GM18519 (cell line): Measurements from ENCODE around the gene ANTXRL.
"Not testable (repeated sequence)": the region's sequence is repeated elsewhere in the genome, so short reads cannot be mapped to it uniquely, and the experiment has no call there.

Experiments
- ATAC-seq: cut with Tn5 transposase; IDR thresholded peaks from one replicate; pipeline ENCODE4 v1.9.1; 2021; ENCODE audit warnings: mild to moderate bottlenecking, moderate library complexity; ENCODE audit not compliant: unreplicated experiment, low FRiP score

The ANTXRL gene

DNA sequence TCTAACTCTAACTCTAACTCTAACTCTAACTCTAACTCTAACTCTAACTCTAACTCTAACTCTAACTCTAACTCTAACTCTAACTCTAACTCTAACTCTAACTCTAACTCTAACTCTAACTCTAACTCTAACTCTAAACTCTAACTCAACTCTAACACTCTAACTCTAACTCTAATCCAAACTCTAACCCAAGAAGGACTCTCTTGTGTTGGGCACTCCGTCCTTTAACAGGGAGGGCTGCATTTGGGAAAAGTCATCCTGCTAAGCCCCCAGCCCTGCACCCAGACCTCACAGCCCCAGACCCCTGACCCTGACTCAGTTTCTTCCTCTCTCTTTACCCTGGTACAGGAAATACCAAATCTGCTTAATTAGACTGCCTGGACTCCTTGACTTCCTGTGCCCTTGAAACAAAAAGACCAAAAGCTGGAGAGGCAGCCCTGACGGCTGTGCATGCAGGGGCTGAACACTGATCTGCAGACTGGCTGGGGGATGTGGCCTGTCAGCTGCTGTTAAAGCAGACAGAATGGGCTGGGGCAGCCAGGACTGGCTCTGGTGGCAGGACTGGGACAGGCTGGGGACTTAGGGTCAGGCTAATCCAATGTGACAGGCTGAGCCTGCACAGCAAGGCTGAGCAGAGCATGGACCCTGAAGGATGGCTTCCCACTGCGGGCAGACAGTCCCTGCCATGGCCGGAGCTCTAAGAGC lies 14.8 kb upstream of the ANTXRL start:
- ATAC-seq, result not testable (repeated sequence)

DNA sequence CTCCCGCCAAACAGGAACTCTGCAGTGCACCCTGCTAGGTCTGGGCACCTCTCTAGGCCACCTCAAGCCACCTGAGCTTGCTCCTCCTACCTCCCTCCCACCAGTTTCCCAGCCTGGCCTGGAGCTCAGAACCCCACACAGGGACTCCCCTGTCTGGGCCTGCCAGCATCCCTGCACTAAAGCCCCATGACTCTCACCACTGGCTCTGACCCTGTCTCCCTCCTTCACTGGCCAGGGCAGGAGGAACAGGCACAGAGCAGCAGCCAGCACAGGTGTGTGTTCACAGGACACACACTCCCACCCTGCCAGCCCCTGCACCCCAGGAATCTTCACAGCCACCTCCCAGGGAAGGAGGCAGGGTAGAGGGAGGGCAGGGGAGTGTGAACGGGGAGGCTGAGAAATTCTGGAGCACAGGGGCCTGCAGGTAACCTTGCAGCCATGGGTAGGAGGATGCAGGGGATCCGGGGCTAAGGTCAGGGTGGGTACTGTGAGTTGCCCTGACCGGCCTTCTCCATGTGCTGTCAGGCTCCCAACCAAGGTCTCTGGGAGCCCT lies 13.9 kb upstream of the ANTXRL start:
- no peak for ATAC-seq

DNA sequence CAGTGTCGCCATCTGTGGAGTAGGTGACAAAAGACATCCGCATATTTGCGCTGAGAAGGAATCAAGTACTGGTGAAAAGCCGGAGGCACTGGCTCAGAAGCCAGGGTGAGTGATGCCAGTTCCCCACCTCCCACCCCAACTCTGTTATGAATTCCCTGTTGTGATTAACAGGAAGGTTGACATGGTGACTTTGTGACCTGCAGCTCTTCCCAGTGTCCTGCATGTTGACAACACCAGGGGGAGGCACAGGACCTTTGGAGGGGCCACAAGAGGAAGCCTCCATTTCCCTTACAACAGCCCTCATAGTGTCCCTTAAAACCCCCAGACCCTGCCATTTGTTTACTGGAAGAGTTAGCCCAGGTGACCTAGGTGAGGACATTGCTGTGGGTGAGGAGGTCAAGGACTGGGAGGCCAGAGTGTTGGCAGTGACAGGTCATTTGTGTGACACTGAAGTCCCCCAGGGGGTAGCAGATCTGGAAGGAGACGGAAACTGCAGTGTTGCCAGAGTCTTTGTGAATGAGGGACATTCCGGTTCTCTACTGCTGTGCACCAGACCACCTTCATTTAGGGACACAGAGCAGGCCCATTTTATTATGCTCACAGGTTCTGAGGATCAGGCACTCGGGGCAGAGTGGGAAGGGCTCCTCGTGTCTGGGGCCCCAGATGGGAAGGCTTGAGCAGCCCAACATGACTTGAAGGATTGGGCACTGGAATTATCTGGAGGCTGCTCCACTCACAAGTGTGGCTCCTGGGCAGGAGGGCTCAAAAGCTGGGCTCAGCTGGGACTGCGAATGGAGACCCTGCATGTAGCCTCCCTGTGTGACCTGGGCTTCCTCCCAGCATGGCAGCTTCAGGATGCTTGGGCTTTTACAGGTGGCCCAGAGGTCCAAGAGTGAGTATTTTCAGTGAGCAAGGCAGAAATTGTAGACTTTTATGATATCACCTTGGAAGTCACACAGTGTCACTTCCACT lies 13.0 kb upstream of the ANTXRL start:
- ATAC-seq, result no peak

DNA sequence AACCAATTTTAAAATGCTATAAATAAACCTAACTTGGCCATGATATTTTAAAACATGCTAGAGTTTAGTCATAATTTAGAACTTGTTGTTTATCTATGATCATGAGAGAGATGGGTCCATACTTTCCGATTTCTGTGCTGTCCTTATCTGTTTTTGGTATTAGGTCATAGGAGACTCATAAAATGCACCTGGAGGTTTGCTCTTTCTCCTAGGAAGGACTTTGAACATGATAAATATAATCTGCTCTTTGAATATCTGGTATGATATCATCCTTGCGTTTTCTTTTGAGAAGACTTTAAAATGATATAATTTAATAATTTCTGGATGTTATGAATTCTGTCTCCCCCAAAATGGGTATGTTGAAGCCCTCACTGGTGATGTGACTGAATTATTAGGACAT lies 9.0 kb upstream of the ANTXRL start:
- no peak for ATAC-seq

DNA sequence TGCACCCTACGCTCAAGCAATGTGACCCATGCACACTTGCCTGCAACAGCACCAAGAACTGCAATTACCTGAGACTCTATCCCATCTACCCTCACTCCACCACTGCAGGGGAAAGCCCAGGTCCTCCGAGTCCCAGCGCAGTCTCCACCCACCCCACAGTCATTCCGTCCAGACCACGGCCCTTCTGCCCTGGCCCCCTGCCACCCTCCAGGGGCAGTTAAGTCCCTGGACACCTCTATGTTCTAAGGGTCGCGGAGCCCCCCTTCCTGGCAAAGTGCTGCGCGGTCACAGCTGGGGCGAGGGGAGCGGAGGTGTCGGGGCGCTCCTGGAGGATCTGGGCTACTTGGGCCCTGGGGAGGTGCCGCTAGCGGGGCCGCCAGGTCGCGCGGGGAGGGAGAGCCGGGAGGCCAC lies 4.4 kb upstream of the ANTXRL start:
- ATAC-seq, result not testable (repeated sequence)

DNA sequence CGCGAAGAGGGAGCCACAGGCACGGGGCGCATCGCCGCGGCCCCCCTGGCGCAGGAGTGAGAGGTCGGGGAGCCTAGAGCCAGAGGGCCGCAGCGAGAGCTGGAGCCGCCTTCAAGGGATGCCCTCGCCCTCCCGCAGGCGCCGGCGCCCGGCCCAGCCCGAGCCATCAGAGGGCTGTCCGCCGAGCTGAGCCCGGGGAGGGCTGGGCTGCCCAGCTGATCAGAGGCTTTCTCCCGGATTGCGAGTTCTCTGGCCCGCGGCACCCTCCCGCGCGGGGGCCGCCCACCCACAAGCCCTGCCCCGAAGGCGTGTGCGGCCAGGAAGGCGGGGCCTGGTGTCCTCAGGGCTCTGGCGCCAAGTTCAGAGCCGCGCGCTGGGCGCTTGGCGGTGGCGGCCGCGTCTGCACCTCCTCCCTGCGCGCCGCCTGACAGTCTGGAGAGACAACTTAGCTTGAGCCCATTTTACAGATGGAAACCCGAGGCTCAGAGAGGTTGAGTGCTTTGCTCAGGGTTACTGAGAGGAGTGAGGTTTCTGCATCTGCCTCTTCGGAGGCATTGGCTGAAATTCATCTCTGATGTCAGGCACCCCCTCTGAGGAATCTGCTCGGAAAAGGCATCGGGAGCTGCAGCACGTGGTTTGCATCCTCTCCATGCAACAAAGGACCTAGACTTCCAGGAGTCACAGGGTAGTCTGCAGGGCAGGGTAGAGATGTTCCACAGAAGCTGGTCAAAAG lies 3.8 kb upstream of the ANTXRL start:
- ATAC-seq, result no peak

DNA sequence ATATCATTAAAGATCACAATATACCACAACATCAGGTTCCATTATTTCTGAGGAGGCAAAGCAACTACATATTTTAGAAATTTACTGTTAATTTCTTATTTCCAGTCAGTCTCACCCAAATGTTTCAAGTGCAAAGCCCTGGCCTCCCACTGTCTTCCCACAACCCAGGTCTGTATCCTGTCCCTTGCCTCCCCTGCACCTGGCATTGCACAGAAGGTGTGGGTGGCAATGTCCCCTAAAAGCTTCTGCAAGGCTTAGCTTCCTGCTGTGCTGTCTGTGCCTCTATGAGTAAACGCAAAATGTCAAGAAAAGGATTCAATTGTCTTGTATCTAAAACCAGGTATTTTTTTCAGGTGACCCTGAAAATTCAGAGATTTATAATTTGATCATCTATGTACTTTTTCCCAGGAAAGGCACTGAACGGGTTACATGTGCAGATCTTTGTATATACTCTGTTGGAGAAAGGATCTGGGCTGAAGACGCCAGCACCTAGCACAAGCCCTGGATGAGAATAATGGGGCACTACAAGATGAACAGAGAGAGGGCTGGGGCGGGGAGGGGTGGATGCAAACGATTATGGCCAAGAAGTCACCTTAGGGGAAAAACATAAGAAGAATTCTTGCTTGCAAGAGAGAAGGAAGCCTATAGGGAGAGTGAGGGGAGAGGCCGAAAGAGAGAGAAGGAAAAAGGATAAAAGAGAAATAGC lies 3.1 kb upstream of the ANTXRL start:
- ATAC-seq, result no peak

DNA sequence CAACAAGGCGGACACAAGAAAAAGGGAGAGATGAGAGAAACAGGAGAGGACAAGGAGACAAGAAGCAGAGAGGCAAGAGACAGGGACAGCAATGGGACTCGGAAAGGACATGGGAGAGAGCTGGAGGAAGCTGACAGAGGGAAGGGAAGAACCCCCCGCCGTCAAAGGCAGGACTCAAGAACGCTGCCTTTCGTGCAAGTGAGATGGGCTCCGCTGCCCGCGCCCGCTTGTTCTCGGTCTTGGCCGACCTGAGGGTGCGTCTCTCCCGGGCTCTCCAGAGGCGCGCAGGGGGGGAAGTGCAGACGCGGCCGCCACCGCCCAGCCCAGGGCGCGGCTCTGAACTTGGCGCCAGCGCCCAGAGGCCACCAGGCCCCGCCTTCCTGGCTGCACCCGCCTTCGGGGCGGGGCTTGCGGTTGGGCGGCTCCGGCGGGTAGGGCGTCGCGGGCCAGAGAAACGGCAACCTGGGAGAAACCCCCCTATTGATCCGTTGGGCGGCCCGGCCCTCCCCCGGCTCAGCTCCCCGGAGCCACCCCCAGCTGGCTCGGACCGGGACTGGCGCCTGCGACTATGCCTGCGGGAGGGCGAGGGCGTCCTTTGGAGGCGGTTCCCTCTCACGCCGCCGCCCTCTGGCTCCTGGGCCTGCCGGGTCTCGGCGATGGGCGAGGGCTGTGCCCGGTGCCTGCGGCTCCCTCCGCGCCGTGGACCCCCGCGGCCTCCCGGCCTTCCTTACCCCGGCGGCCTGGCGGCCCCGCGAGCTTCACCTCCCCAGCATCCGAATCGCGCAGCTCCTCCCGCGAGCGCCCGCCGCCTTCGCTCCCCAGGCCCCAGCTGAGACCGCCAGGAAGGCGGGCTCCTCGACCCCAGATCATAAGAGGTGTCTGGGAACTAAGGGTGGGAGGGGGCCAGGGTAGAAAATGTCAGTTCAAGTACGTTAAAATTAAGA lies 2.2 kb upstream of the ANTXRL start:
- peak; percentile 86 for ATAC-seq

DNA sequence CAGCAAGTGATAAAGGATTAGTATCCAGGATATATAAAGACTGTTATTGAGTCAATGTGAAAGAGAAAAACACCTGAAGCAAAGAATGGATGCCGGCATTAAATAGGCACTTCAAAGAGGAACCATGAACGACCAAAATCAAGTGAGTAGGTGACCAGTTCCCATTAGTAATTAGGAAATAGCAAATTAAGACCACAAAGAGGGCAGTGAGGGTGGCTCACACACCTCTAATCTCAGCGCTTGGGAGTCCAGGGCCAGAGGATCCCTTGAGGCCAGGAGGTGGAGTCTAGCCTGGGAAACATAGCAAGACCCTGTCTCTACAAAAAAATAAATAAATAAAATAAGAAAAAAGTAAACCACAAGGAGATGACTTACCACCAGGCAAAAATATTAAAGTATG lies 1.5 kb upstream of the ANTXRL start:
- no peak for ATAC-seq

DNA sequence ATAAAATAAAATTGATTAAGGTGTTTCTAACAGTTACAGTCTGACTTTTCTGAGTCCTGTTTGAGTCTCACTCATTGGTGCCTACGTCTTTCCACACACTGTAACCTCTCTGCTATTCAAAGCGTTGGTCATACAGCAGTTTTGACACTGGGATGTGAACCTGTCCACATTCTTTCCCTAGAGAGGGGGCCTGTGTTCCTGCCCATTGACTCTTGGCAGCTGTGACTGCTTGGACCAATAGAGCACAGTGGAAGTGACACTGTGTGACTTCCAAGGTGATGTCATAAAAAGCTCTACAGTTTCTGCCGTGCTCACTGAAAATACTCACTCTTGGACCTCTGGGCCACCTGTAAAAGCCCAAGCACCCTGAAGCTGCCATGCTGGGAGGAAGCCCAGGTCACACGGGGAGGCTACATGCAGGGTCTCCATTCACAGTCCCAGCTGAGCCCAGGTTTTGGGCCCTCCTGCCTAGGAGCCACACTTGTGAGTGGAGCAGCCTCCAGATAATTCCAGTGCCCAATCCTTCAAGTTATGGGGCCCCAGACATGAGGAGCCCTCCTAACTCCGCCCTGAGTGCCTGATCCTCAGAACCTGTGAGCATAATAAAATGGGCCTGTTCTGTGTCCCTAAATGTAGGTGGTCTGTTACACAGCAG lies 704 bp upstream of the ANTXRL start:
- ATAC-seq, result no peak

DNA sequence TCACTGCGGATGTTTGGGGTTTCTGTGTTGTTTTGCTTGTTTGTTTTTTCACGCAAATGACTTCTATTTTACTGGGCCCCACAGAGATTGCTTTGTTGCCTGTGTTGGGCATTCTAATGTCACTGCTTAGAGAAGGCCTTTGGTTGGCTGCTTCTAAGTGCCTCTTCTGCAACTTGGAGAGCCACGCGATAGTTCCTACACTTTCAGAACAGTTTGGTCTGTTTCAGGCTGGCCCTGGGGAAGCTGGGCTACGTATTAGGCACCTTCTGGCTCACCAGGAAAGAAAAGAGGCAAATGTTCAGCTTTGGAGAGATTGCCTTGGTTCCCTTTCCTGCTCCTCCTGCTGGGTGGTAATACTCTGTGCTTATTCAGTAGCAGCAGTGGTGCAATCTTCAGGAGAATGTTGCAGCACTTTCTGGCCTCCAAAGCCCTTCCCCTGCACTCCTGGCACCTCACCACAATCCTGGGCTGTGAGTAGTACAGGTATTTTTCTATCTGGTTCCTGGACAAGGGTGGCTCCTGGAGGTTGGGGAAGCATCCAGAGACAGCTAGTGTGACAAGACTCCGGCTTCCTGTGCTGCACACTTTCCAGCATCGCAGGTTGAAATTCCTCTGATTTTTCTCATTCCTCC lies 1.2 kb downstream of the ANTXRL start:
- ATAC-seq, result no peak

DNA sequence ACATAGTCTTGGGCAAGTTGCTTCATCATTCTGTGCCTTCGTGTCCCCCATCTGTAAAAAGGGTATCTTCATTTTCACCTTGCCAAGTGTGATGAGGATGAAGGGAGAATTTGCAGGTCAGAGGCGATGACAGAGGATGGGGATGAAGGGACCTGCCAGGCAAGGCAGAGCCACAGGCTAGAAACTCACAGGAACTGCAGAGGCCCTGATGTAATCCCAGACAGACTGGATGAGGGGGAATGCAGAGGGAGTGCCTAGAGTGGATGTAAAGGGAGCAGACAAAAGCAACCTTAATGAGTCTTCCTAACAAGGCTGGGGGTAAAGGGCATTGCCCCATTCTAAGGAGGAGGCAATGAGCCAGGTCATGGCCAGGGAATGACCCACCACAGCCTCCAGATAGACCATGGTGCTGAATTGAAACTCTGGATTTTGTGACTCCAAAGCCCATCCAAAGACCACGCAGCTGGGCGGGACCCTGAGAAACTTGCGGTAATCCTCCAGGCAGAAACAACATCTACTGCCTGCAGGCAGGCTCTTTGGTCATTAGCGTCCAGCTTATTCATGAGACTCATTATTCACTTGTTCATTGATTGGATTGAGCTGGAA lies 1.9 kb downstream of the ANTXRL start:
- ATAC-seq, result no peak

DNA sequence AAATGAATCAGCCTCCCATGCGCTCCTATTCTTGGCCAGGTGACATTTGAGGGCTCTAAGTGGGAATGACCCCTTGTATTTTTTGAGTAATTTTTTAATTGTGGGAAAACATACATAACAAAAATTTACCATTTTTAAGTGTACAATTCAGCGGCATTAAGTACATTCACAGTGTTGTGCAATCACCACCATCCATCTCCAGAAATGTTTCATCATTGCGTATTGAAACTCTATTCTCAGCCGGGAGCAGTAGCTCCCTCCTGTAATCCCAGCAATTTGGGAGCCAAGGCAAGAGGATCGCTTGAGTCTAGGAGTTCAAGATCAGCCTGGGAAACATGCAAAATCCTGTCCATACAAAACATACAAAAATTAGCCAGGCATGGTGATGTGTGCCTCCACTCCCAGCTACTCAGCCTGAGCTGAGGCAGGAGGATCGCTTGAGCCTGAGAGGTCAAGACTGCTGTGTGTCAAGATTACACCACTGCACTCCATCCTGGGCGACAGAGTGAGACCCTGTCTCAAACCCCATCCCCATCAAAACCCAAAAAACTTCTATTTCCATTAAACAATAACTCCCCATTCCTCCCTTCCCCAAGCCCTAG lies 2.5 kb downstream of the ANTXRL start:
- ATAC-seq, result no peak

DNA sequence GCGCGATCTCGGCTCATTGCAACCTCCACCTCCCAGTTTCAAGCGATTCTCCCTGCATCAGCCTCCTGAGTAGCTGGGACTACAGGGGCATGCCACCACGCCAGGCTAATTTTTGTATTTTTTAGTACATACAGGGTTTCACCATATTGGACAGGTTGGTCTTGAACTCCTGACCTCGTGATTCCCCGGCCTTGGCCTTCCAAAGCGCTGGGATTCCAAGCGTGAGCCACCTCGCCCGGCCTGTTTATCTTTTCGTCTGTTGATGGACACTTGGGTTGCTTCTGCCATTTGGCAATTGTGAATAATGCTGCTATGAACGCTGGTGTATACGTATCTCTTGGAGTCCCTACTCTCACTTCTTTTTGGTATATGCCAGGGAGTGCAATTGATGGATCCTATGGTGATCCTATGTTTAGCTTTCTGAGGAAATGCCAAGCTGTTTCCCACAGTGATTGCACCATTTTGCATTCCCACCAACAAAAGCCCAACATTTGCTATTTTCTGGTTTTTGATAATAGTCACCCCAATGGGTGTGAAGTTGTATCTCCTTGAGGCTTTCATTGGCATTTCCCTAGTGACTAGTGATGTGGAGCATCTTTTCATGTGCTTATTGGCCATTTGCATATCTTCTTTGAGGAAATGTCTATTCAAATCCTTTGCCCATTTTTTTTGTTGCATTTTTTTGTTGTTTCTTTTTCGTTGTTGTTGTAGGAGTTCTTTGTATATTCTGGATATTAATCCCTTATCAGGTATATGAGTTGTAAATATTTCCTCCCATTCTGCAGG lies 3.5 kb downstream of the ANTXRL start:
- ATAC-seq, result no peak

DNA sequence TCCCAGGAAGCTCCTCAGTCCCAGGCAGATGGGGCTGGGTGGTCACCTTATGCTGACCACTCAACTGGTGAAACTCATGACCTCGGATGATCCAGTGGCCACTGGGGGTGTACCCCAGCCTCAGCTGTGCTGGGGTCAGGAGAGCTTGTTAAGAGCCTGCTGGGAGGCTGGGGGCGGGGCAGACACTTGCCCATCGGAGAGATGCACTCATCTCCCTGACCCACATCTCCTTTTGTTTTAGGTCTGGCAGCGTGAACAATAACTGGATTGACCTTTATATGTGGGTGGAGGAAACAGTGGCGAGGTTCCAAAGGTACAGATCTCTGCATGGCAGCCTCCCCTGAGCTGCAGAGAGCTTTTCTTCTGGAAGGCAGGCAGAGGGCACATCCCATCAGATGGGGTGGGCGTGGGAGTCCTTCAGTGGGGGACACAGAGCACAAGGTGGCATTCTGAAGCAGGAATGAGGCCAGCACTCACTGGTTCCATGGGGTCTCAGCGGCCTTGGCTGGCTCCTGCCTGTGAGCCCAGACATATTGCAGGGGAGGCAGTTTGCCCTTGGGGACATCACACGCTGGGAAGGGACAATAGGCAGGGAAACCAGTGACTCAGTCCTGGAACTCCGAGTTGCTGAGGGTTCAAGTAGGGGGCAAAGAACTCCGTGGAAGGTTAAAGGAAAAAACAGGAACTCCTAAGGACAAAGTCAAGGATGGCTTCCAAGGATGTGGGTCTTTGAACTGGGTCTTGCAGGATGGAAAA lies 5.2 kb downstream of the ANTXRL start:
- ATAC-seq, result no peak

DNA sequence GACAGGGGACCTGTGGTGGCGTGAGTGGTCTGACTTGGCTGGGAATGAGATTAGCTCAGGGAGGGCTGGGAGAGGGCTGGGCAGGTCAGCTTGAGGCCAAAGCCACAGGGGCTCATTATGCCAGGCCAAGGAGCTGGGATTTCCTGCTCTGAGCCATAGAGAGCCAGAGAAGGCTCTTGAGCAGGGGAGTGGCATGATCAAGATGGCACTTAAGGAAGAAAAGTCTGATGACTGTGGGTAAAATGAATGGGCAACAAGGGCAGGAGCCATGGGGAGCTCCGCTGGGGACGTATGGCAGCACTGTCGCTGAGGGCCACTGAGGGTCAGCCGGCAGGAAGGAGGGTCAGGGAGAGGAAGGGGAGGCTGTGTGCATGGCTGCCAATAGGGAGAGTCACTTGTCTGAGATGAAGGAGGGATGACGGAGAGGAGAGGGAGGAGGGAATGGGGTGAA lies 5.8 kb downstream of the ANTXRL start:
- ATAC-seq, result no peak
